Right lung (tissue), 5 donors: ENCODE data around the gene ATAD1. TPM values are rescaled to one million over a fixed set of nuclear protein-coding genes. Genes with fewer than 3 reads are reported as not detected.

Experiments
- DNase-seq, 2 donors: peaks; one replicate each; pipeline ENCODE4 v3.0.0-alpha.2; 2013
- polyA plus RNA-seq, 5 donors: library from polyadenylated mRNA; unstranded; fragments of 120-200 nt; gene quantifications; one replicate each; pipeline versions ENCODE4 v1.2.1 to v1.2.3, GENCODE V29; 2013; ENCODE audit warnings: inconsistent platforms in 1 of 5, low replicate concordance in 1 of 5; ENCODE audit not compliant: insufficient read length in 5 of 5, insufficient read depth in 1 of 5

The ATAD1 gene
- polyA plus RNA-seq, 5 donors: 38.8 to 65.5 (median 57.6) TPM

GRCh38 chr10:87721781-87722180 is 96.2 kb downstream of the ATAD1 start:
- no peak for DNase-seq

DNA sequence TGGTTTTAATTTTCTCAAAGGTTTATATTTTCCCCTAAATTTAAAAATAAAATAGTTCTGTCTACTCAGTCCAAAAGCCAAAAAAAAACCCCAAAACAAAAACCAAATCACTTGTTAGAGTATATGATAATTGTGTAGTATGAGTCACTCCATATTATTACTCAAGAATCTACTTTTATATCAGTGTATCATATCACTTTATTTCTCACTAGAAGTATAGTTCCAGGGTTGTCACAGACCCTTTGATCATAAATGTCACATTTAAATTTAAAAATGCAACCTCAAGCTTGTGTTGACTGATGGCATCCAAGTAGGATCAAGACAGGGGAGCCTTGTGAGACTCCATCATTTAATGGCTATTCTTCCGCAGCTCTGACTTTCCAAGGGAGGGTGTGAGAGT is 97.4 kb downstream of the ATAD1 start:
- no peak for DNase-seq

- DNase-seq: no peak
Observed at GRCh38 chr10:87716348-87716670, 101.7 kb downstream of the ATAD1 start.

DNA sequence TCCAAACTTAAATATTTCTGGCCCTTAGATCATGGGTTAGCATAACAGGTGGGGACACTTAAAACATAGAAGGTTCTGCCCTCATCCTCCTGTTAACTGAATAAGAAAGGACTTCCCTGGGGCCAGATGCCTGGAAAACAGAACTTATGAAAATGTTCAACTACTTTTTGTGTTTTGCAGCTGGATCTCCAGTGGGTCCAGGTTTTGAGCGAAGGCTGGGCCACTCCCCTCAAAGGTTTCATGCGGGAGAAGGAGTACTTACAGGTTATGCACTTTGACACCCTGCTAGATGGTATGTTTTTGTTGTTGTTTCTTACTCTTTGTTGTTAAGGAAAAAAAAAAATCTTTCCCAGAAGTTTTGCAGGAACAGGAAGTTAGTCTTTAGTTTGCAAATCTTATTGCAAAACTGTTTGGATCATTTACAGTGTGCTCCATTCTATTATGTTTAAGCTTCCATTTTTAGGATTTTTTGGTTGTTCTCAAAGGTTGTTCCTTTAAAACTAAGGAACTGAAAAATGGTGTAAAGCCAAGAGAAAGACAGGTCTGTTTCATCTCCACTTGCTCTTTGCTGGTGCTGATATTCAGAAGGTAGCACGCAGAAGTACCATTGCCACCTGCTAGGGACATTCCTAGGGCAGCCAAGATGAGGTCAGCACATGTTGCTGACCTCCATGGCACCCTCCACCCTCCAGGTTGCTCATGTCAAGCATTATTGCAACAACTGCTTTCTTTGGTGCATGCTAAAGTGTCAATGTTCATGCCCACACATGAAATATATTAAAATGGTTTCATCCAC is 102.3 kb downstream of the ATAD1 start:
- no peak for DNase-seq

GRCh38 chr10:87713707-87714106 is 104.3 kb downstream of the ATAD1 start:
- DNase-seq: no peak

- DNase-seq: no peak
Observed at GRCh38 chr10:87712913-87713616, 105.0 kb downstream of the ATAD1 start.

DNA sequence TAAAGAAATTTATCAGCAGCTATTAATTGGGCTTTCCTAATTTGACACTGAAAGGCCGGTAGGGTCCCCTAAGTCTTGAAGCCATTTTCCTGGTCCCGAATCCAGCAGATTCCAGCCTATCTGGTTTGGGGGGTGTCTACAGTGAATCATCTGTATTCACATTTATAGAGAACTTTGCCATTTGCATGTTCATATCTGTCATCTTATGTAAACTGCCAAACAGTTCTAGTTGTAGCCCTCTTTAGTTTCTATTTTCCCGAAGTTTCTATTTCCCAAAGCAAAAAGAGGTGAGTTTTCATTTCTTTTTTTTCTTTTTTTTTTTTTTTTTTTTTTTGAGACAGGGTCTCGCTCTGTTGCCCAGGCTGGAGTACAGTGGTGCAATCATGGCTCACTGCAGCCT is 110.8 kb downstream of the ATAD1 start:
- no peak for DNase-seq

DNA sequence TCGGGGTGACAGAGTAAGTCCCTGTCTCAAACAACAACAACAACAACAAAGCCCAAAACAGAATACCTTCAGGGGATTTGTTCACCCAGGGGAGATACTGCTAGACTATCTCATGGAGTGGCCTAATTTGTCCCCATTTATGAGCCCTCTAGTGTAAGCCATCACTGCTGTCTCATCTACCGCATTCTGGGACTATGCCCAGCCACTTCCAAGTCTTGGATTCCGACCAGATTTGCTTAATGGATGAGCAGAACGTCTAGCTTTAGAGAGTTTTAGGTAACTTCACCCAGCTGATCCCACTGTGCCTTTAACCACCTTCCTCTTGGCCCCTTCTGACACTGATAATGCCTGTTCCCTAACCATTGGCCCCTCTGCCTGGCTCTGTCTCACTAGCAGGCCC is 111.3 kb downstream of the ATAD1 start:
- DNase-seq: no peak

DNA sequence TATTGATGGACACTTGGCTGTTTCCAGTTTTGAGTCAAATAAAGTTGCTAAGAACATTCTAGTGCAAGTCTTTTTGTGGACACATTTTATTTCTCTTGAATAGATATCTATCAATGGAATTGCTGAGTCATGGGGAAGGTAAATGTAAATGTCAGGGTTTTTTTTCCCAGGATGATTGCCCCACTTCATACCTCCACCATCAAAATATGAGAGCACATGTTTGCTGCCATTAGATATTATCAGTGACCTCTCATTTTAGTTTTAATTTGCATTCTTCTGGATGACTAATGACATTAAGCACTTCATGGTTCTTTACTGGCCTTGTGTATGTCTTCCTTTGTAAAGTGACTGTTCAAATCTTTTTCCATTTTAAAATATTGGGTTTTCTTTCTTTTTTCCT is 112.7 kb downstream of the ATAD1 start:
- no peak for DNase-seq

DNA sequence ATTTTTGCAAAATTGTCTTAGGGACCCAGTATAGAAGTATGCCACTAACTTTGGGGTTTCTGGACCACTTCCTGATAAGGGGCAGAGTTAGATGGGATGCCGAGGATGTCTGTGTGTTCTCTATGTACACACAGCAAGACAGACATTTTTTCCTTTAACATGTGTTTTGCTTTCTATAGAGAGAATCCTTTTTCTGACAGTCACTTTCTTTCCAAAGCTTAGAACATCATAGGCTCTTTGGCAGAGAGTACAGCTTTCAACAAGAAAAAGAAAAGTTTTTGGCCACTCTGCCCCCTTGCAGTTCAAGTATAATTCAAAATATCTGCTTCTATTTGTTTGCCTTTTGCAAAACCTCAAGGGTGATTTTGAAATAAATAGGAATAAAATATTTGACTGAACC is 114.3 kb downstream of the ATAD1 start:
- no peak for DNase-seq

DNA sequence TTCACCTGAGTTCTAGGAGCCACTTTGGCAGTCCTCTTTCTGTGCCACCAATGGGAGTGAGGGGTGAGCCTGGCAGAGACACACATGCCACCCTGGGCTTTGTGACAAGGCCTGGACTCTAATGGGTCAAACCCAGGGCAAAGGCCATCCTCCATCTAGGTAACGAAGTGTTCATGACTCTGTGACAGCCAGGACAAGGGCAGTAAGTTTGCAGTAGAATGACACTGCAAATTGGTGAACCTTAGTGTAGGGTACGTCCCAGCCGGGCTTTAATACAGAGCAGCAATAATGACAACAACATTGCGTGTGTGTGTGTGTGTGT is 115.1 kb downstream of the ATAD1 start:
- DNase-seq: no peak

DNA sequence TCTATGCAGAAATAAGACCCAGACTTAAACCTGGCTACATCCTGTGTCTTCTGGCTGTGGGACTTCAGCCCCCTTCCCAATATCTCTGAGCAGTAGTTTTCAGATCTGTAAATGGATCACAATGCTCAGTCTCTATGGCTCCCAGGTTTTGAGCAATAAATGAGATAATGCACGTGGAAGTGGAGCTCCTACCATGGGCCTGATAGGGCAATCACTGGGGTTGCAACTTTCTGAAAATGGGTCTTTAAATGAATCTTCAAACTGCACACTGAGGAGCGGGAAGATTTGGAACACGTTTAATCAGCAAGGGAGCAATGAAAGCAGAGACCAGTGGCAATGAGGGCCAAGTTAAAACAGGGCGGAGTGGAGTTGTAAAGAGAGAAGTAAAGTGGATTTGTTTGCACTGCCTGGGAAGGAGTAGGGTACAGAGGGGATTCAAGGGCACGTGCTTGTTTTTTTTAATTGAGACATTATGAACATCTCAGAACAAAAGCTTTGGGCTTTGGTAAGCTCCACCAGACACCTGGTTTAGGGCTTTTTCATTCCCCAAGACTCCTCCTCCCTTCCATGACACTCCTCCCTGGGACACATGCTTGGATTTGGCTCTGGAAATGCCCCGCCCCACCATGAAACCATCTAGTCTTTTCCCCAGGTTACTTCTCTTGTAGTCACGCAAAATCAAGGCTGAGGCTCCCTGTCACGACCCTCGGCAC is 115.6 kb downstream of the ATAD1 start:
- no peak for DNase-seq

Other genes starting within 250 kb of the ATAD1 start
- gene PAPSS2, start 158.3 kb downstream of the ATAD1 start, polyA plus RNA-seq: 10 to 100 TPM; 45.5 to 58.2 (median 55.2) TPM
- 1 to 10 TPM in 4 of 5 donors, under 1 TPM in 1; 0.90 to 1.4 (median 1.2) TPM for gene KLLN, start 45.3 kb upstream of the ATAD1 start, polyA plus RNA-seq
- gene PTEN, start 45.4 kb upstream of the ATAD1 start, polyA plus RNA-seq: 100 to 1,000 TPM in 4 of 5 donors, 10 to 100 TPM in 1; 84.7 to 134 (median 122) TPM